GM18505 (cell line): ENCODE measurements around the gene SIPA1L3.

ENCODE experiments used
- ATAC-seq: cut with Tn5 transposase; IDR thresholded peaks from one replicate; pipeline ENCODE4 v1.9.1; 2021; ENCODE audit not compliant: unreplicated experiment
- POLR2A ChIP-seq: IDR thresholded peaks from 4 replicates; pipeline ENCODE4 v1.6.1; 2011; ENCODE audit warnings: borderline replicate concordance; ENCODE audit not compliant: insufficient read depth, insufficient read length; ENCODE audit errors: extremely low read depth

The SIPA1L3 gene

DNA sequence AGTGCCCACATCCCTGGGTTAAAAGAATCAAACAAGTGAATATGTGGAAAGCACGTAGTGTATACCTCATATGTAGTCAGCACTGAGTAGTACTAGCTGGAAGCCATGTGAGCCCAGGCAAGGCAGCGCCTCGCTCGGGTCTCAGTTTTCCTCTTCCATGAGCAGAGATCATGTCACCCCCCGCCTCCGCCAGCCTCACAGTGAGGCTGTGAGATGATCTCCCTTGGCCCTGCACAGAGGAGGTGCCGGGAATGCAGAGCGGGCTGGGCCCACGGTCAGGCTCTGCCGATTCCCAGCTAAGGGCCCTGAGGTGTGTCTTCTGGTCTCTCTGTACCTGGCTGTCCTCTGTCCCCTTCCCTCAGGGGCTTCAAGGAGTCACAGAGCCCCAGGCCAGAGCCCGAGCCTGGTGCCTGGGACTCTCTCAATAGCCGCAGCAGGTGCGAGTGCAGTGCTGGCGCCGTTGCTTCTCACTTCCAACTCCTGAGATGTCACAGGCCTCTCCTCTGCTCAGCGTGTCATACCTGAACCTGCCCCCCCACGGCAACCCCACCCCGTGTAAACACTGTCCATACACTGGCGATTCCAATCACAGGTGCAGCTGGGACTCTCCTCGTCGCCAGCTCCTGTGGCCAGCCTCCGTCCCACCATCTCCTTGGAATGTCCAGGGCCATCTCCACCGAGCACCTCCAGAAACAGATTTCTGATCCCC is 290.1 kb downstream of the SIPA1L3 start:
- TF ChIP-seq POLR2A: no peak
- no peak for ATAC-seq

DNA sequence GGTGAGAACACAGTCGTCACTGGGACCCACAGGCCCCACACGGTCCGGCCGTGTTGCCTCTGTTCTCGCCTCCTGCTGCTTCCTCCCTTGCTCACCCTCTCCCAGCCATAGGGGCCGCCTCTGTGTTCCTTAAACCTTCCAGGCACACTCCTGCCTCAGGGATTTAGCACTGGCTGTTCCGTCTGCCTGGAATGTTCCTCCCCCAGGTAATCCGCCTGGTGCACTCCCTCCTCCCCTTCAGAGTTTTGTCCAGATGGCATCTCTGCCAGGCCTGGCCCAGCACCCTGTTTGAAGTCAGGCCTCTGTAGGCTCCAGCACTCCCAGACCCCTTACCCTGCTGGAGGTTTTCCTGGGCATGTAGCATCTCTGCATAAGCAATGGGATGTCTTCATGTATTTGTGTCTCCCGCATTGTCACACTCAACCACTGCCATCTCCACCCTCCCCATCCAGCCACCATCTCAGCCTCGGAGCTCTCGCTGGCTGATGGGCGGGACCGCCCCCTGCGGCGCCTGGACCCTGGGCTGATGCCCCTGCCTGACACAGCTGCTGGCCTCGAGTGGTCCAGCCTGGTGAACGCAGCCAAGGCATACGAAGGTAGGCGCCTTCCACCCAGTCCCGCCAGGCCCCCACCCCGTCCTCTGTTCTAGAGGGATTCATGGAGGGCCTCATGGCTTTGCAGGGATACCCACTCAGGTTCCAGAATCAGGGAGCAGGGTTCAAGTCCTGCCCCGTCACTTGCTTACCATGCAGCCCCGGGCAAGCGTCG is 291.1 kb downstream of the SIPA1L3 start:
- no peak for ATAC-seq
- TF ChIP-seq POLR2A: no peak

DNA sequence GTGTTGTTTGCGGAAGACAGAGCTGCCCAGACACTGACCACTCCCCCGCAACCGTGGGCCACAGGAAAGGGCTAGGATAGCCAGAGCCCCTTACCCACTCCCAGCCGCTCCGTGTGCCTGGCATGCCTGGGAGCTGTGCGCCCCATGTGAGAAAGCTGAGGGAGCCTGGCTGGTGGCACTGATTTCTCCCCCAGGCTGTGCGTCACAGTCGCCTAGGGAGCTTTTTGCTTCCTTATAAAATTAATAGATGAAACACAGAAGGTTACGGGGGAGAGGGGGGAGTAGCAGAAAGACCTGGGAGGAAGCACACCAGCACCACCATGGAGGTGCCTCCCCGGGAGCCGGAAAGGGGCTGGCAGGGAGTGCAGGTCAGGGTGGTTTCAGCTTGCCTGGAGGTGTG is 292.3 kb downstream of the SIPA1L3 start:
- ATAC-seq: no peak
- TF ChIP-seq POLR2A: no peak

DNA sequence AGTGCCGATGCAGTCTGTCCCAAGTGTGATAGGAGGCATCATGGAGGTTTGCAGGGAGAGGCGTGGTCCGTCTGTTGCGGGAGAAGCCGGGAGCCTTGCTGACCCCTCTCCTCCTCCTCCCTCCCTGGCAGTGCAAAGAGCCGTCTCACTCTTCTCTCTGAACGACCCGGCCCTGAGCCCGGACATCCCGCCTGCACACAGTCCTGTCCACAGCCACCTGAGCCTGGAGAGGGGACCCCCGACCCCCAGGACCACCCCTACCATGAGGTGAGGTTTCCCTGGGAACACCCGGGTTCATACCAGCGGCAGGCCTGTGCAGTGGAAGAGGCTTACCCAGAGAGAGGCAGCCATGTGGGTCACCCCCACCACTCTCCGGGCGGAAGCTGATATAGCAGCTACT is 294.7 kb downstream of the SIPA1L3 start:
- TF ChIP-seq POLR2A: no peak
- no peak for ATAC-seq

DNA sequence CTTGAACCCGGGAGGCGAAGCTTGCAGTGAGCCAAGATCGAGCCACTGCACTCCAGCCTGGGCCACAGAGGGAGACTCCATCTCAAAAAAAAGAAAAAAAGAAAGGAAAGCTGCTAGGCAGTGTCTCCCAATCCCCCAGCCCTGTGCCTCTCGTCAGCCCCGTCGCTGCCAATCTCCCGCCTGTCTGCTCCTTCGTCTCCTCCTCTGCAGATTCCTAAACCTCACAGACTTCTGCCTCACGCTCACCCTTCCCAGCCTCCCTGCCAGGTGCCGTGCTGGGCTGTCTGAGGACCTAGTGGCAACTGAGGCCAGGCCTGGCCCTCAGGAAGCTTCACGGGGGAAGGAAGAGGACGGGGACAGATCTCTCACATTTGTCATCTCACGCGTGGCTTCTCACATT is 295.5 kb downstream of the SIPA1L3 start:
- no peak for TF ChIP-seq POLR2A
- no peak for ATAC-seq

DNA sequence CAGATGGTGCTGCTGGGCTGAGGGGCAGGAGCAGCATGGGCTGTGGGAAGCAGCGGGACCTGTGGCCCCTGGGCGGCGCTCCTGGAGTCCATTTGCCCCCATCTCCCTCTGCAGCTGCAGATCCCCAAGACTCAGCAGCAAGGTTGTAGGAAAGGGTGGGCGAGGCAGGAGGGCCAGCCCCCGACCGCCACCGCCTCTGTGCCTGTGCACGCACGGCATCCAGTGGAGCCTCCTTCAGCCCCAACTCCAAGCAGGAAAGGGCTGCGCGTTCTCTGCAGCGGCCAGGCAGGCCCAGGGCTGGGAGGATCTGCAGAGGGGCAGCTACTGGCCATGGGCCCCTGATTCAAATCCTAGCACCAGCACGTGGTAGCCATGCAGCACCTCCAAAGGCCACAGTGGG is 296.2 kb downstream of the SIPA1L3 start:
- ATAC-seq: no peak
- TF ChIP-seq POLR2A: no peak

DNA sequence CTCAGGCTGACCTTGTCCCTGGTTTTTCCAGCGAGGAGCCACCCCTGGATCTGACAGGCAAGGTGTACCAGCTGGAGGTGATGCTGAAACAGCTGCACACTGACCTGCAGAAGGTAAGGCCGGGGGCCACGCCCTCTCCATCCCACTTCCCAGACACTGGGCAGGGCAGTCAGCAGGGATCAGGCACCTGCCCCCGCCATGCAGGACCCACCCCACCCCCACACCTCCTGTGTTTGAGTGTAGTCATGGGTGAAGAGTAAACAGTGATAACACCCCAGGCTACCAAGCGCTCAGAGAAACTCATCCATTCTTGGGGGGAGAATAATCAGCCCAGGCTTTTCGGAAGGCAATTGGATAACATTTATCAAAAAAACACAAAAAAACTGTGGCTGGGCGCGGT is 297.1 kb downstream of the SIPA1L3 start:
- no peak for ATAC-seq
- TF ChIP-seq POLR2A: no peak

DNA sequence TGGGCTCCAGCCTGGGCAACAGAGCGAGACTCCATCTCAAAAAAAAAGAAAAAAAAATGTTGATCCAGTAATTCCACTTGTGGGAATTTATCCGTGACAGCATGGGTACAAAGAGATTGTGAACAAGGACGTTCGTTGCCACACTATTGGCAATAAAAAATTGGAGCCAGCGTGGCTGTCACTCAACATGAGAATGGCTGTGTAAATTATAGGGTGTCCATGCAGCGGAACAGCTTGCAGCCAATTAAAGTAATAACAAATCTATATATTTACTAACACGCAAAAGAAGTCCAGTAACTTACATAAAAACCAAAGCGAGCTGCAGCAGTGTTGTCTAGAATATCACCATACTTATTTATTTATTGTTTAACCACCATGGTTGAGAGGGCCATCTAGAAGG is 297.7 kb downstream of the SIPA1L3 start:
- TF ChIP-seq POLR2A: no peak
- no peak for ATAC-seq

DNA sequence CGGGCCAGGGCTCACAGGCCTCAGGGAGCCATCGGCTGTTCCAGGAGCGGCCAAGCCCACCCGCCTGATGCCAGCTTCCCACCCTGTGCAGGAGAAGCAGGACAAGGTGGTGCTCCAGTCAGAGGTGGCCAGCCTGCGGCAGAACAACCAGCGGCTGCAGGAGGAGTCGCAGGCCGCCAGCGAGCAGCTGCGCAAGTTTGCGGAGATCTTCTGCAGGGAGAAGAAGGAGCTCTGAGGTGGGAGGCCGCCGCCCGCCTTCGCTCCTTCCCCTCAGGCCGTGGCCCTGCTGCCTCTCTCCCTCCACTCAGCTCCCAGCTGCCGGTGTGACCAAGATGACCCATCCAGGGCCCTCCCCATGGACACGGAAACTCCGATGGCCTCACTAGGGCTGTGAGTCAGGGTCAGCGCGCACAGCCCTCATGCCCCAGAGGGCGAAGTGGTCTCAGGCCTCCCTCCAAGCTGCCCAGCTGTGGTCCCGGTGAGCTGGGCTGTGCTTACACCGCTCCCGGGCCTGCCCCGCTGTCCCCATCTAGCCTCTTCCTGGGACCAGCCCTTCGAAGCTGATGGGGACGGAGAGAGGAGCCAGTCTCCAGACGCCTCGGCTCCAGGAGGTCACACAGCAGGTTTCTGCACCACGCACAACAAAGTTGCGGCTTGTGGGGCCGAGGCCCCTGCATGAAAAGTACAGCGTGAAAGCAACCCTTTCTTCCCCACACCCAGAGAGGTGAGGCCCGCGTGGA is 299.2 kb downstream of the SIPA1L3 start:
- ATAC-seq: no peak
- TF ChIP-seq POLR2A: no peak

DNA sequence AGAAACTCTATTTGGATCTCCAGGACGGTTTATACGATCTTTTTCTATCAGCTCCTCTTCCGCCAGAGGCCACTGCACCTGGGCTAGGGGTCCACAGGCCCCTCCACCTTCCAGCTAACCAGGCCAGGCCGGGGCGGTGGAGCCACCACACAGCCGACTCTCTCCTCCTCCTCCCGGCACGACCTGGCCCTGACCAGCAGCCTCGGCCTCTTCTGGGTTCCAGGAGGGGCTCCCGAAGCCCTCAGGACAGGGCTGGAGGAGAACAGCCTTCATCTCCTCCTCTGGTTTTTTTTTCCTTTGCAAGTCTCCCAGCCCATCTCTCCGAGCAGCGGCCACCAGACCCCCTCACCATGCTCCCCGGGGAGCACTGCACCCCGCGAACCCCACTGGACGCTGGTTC is 299.9 kb downstream of the SIPA1L3 start:
- TF ChIP-seq POLR2A: no peak
- no peak for ATAC-seq

DNA sequence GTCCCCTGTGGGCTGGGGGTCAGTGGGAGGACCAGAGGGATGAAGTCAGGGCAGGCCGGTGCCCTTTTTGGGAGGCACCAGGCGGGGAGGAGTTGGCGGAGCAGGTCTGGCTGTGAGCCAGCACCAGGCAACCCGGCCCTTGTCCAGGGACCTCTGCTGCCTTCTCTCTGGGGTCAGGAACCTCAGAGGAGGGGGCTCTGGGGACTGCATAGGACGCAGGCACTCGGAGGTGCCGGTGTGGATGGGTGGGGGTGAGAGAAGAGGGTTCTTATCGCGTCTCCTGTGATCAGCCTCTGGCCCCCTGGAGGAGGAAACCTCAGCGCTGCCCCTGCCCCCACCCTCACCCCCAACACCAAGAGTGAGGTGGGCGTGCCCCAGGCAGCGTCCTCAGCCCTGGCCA is 300.5 kb downstream of the SIPA1L3 start:
- no peak for ATAC-seq
- no peak for TF ChIP-seq POLR2A

DNA sequence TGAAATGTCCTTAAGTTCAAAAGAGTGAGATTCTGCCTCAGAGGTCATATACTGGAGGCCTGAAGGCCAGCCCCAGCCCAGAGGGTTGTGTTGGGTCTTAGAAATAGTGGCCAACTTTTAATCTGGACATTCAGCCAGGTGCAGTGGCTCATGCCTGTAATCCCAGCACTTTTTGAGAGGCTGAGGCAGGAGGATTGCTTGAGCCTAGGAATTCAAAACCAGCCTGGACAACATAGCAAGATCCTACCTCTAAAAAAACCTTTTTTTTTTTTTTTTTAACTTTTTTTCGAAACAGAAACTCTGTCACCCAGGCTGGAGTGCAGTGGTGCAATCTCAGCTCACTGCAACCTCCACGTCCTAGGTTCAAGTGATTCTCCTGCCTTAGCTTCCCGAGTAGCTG is 301.6 kb downstream of the SIPA1L3 start:
- TF ChIP-seq POLR2A: no peak
- no peak for ATAC-seq

DNA sequence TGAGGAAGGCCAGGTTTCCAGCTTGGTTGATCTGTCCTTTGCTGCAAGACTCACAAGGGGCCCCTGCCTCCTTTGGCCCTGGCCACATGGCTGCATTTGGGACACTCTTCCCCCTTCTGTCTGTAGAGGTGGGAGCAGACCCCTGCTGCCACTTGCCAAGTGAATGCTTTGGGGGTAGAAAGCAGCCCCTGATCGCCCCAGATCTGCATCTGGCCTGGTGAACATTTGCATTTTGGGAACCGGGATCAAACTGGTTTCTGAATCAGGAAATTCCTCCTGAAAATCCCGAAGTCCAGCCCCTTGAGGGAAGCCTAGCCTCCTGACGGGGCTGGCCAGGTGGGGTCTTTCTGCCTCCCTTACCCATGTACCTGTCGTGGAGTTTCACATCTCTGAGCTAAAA is 302.1 kb downstream of the SIPA1L3 start:
- ATAC-seq: no peak
- TF ChIP-seq POLR2A: no peak

DNA sequence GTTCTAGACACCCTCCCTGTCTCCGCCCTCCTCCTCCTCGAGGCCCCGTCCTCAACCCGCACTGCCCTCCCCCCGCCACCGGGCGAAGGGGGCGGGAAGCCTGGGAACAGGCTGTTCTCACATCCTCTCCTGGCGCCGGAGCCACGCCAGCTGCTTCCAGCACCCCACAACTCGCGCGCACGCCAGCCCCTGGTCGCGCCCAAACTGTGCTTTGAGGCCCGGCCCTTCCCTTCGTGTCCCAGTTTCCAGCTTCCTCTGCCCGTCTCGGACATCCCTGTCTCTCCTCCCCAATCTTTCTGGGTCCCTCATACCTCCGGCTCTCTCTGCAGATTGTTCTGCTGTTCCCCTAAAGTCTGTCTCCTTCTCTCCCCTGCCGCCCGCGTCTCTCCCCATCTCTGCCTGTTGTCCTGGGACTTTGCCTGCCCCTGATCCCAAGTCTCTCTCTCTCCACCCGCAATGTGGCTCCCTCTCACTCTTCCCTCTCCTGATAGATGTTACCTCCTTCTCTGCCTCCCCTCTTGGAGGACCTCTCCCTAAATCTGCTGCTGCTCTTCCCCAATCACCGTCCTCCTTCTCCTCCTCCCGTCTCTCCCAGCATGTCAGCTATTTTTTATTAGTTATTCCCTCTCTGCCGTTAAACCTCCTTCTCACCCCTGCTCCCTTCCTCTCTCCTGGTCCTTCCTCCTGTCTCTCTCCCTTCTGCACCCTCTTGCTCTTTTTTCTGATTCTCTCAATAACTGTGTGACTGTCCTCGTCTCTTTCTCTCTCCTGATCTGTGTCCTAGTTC is 302.9 kb downstream of the SIPA1L3 start:
- ATAC-seq: no peak
- no peak for TF ChIP-seq POLR2A

DNA sequence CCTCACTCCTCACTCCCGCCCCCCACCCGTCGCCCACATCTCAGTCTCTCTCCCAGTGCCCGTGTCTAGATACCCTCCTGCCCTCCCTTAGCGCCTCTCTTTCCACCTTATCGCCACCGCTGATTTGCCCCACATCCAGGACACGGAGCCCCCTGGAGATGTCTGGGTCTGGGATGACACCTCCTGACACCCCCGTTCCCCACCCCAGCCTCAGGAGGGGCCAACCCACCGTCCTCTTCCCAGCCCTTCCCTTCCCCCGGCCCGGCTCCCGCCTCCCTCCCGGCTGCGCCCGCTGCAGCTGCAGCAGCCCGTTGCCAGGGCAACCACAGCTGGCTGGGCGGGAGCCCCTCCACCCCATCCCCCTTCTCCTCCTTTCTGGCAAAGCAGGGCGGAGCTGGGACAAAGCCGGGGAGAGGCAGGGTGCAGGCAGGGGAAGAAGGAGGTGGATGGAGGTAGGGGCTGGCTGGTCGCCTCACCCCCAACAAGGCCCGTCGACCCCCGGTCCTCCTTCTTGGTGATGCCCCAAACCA is 303.5 kb downstream of the SIPA1L3 start:
- TF ChIP-seq POLR2A: no peak
- no peak for ATAC-seq
